Neural progenitor cell (in vitro differentiated cells): ENCODE results near the gene PTPRN2. TPM values are rescaled to one million over a fixed set of nuclear protein-coding genes. Genes with fewer than 3 reads are reported as not detected.

Experiments
- DNase-seq: peaks from one replicate; pipeline ENCODE4 v3.0.0-alpha.2; 2016; ENCODE audit warnings: low spot score
- H2AFZ ChIP-seq: fragments of 200-600 bp; sonication (generic); replicated peaks from 2 replicates; pipeline ENCODE4 v1.6.1; 2016; ENCODE audit warnings: antibody characterized with exemption
- H3F3A ChIP-seq: fragments of 200-600 bp; sonication (generic); 2 replicates; pipeline ENCODE4 v1.6.1; 2016; ENCODE audit warnings: antibody characterized with exemption, low read depth
- H3K27ac ChIP-seq: fragments of 200-600 bp; sonication (generic); 2 replicates; pipeline ENCODE4 v1.5.1; 2016; ENCODE audit warnings: mild to moderate bottlenecking
- H3K27me3 ChIP-seq: fragments of 200-600 bp; sonication (generic); 2 replicates; pipeline ENCODE4 v1.6.1; 2016; ENCODE audit warnings: mild to moderate bottlenecking, moderate library complexity
- H3K36me3 ChIP-seq: fragments of 200-600 bp; sonication (generic); 2 replicates; pipeline ENCODE4 v1.5.1; 2016
- H3K4me1 ChIP-seq: fragments of 200-600 bp; sonication (generic); 2 replicates; pipeline ENCODE4 v1.6.1; 2016; ENCODE audit warnings: mixed run types
- H3K4me2 ChIP-seq: fragments of 200-600 bp; sonication (generic); 2 replicates; pipeline ENCODE4 v1.6.1; 2016
- H3K4me3 ChIP-seq: fragments of 200-600 bp; sonication (generic); 2 replicates; pipeline ENCODE4 v1.5.1; 2016
- H3K79me2 ChIP-seq: fragments of 200-600 bp; sonication (generic); 2 replicates; pipeline ENCODE4 v1.6.1; 2016; ENCODE audit warnings: low read depth
- H3K9ac ChIP-seq: fragments of 200-600 bp; sonication (generic); 2 replicates; pipeline ENCODE4 v1.6.1; 2016
- H3K9me3 ChIP-seq: fragments of 200-600 bp; sonication (generic); 2 replicates; pipeline ENCODE4 v1.5.1; 2016; ENCODE audit warnings: low read depth
- H4K20me1 ChIP-seq: fragments of 200-600 bp; sonication (generic); 2 replicates; pipeline ENCODE4 v1.6.1; 2016; ENCODE audit warnings: low read depth
- H3K27ac Mint-ChIP-seq: 3 replicates; pipeline ENCODE4 v1.8.0; 2021; ENCODE audit warnings: mixed read lengths
- H3K27me3 Mint-ChIP-seq: 2 replicates; pipeline ENCODE4 v1.8.0; 2022; ENCODE audit warnings: low read depth, mild to moderate bottlenecking, inconsistent platforms, moderate library complexity, mixed read lengths; ENCODE audit not compliant: insufficient read depth
- H3K36me3 Mint-ChIP-seq: 3 replicates; pipeline ENCODE4 v1.8.0; 2021; ENCODE audit warnings: mixed read lengths
- H3K4me1 Mint-ChIP-seq: 3 replicates; pipeline ENCODE4 v1.8.0; 2021; ENCODE audit warnings: mixed read lengths
- H3K4me3 Mint-ChIP-seq: 3 replicates; pipeline ENCODE4 v1.8.0; 2021; ENCODE audit warnings: mild to moderate bottlenecking, moderate library complexity, mixed read lengths
- H3K9me3 Mint-ChIP-seq: 3 replicates; pipeline ENCODE4 v1.8.0; 2020; ENCODE audit warnings: mixed read lengths
- CTCF ChIP-seq: fragments of 200-600 bp; sonication (generic); IDR thresholded peaks from 2 replicates; pipeline ENCODE4 v1.5.1; 2017; ENCODE audit warnings: antibody characterized with exemption, mild to moderate bottlenecking
- EZH2 ChIP-seq: fragments of 200-600 bp; sonication (generic); IDR thresholded peaks from 2 replicates; pipeline ENCODE4 v1.6.1; 2017; ENCODE audit warnings: antibody characterized with exemption, mild to moderate bottlenecking, moderate library complexity
- EZH2phosphoT487 ChIP-seq: fragments of 200-600 bp; sonication (generic); IDR thresholded peaks from 2 replicates; pipeline ENCODE4 v1.6.1; 2017; ENCODE audit warnings: antibody characterized with exemption
- total RNA-seq: library from RNA; depleted of rRNA; stranded (reverse); fragments of >200 nt; gene quantifications from 2 replicates; pipeline ENCODE4 v1.2.3, GENCODE V29; 2015; ENCODE audit warnings: low replicate concordance

The PTPRN2 gene
- total RNA-seq, 1 donor from 2014 or later = 3.0 TPM

GRCh38 chr7:158447506-158448171 is 140.0 kb downstream of the PTPRN2 start:
- Histone ChIP-seq H3K79me2 (no peaks in the 10 kb centered on the region), H3K4me2 (no peak overlapping the region), H3F3A (no peaks in the 10 kb centered on the region), H3K4me1 (no peaks in the 10 kb centered on the region), H3K9ac (no peak overlapping the region), H3K9me3 (no peaks in the 10 kb centered on the region), H4K20me1 (no peaks in the 10 kb centered on the region), H3K27ac (no peak overlapping the region), H3K36me3 (no peaks in the 10 kb centered on the region), H3K27me3 (no peaks in the 10 kb centered on the region), H3K4me3 (no peak overlapping the region), H2AFZ (no peak overlapping the region)
- H3K27me3 Mint-ChIP-seq = peaks cover 2% of the 10 kb centered on the region
- H3K4me3 Mint-ChIP-seq = no peak overlapping the region
- H3K27ac Mint-ChIP-seq = no peak overlapping the region
- H3K4me1 Mint-ChIP-seq = peaks cover 3% of the 10 kb centered on the region
- TF ChIP-seq EZH2 = no peak
- no peak for TF ChIP-seq CTCF
- TF ChIP-seq EZH2phosphoT487 = no peak
- H3K36me3 Mint-ChIP-seq = no peaks in the 10 kb centered on the region
- DNase-seq = no peak
- no peaks in the 10 kb centered on the region for H3K9me3 Mint-ChIP-seq

GRCh38 chr7:158447151-158447505 is 140.5 kb downstream of the PTPRN2 start:
- no peak overlapping the region for H3K4me2 ChIP-seq

GRCh38 chr7:158446706-158447105 is 140.9 kb downstream of the PTPRN2 start:
- DNase-seq = no peak
- no peak overlapping the region for H3K27ac ChIP-seq
- no peak overlapping the region for H3K4me2 ChIP-seq
- Mint-ChIP-seq H3K36me3 (no peaks in the 10 kb centered on the region), H3K9me3 (no peaks in the 10 kb centered on the region), H3K27me3 (peaks cover 2% of the 10 kb centered on the region), H3K4me1 (peaks cover 3% of the 10 kb centered on the region), H3K4me3 (no peak overlapping the region), H3K27ac (no peak overlapping the region)
- no peaks in the 10 kb centered on the region for H3K9me3 ChIP-seq
- no peak for TF ChIP-seq EZH2phosphoT487
- no peak for TF ChIP-seq CTCF
- no peak for TF ChIP-seq EZH2
- H3K79me2 ChIP-seq = no peaks in the 10 kb centered on the region
- no peaks in the 10 kb centered on the region for H3K4me1 ChIP-seq
- no peak overlapping the region for H3K4me3 ChIP-seq
- no peak overlapping the region for H3K9ac ChIP-seq
- H4K20me1 ChIP-seq = no peaks in the 10 kb centered on the region
- H3K36me3 ChIP-seq = no peaks in the 10 kb centered on the region
- no peak overlapping the region for H2AFZ ChIP-seq
- no peaks in the 10 kb centered on the region for H3F3A ChIP-seq
- H3K27me3 ChIP-seq = no peaks in the 10 kb centered on the region

More at GRCh38 chr7:158447151-158447505, 140.5 kb downstream of the PTPRN2 start:
- Mint-ChIP-seq H3K9me3 (no peaks in the 10 kb centered on the region), H3K4me1 (peaks cover 3% of the 10 kb centered on the region), H3K4me3 (no peak overlapping the region), H3K36me3 (no peaks in the 10 kb centered on the region), H3K27ac (no peak overlapping the region), H3K27me3 (peaks cover 2% of the 10 kb centered on the region)
- H3K36me3 ChIP-seq = no peaks in the 10 kb centered on the region
- H3K27me3 ChIP-seq = no peaks in the 10 kb centered on the region
- no peaks in the 10 kb centered on the region for H3K9me3 ChIP-seq
- H4K20me1 ChIP-seq = no peaks in the 10 kb centered on the region
- no peak for DNase-seq
- no peaks in the 10 kb centered on the region for H3F3A ChIP-seq
- no peak overlapping the region for H3K4me3 ChIP-seq
- no peak overlapping the region for H3K27ac ChIP-seq
- H3K4me1 ChIP-seq = no peaks in the 10 kb centered on the region
- no peaks in the 10 kb centered on the region for H3K79me2 ChIP-seq
- H3K9ac ChIP-seq = no peak overlapping the region
- TF ChIP-seq EZH2phosphoT487 (no peak), EZH2 (no peak), CTCF (no peak)
- no peak overlapping the region for H2AFZ ChIP-seq
